HL-60 (cell line): ENCODE measurements around the gene GJC1.

ENCODE experiments used
- DNase-seq, 2 experiments: peaks; one replicate each; pipeline ENCODE4 v3.0.0-alpha.2; 2010 to 2020; ENCODE audit warnings: low read depth in 1 of 2, low spot score in 1 of 2
- H3K27ac ChIP-seq: fragments of 250-450 bp; sonication (Bioruptor Pico); replicated peaks from 2 replicates; pipeline ENCODE4 v1.5.1; 2020; ENCODE audit warnings: mild to moderate bottlenecking, moderate library complexity
- H3K27me3 ChIP-seq: fragments of 250-450 bp; sonication (Bioruptor Pico); 2 replicates; pipeline ENCODE4 v1.5.1; 2021; ENCODE audit warnings: mild to moderate bottlenecking, moderate library complexity; ENCODE audit not compliant: insufficient read depth, poor library complexity, severe bottlenecking
- H3K4me3 ChIP-seq: replicated peaks from 2 replicates; pipeline ENCODE4 v1.5.1; 2011; ENCODE audit warnings: mild to moderate bottlenecking, control low read depth, low read length; ENCODE audit not compliant: insufficient read depth
- GABPA ChIP-seq: IDR thresholded peaks from 2 replicates; pipeline ENCODE4 v1.6.1; 2012; ENCODE audit warnings: low read depth
- POLR2AphosphoS5 ChIP-seq: IDR thresholded peaks from 2 replicates; pipeline ENCODE4 v1.6.1; 2012; ENCODE audit warnings: low read depth
- SPI1 ChIP-seq: IDR thresholded peaks from 2 replicates; pipeline ENCODE4 v1.6.1; 2012; ENCODE audit warnings: low read depth, mild to moderate bottlenecking, borderline replicate concordance
- TF ChIP-seq, protein P1 (sequence below): IDR thresholded peaks from one replicate; pipeline ENCODE4 v1.5.1; 2011; ENCODE audit warnings: low read length, control low read depth, inconsistent platforms; ENCODE audit not compliant: insufficient read depth
- TF ChIP-seq, protein P2 (sequence below): IDR thresholded peaks from 2 replicates; pipeline ENCODE4 v1.6.1; 2012; ENCODE audit warnings: low read depth; ENCODE audit not compliant: insufficient replicate concordance

GJC1 gene

DNA sequence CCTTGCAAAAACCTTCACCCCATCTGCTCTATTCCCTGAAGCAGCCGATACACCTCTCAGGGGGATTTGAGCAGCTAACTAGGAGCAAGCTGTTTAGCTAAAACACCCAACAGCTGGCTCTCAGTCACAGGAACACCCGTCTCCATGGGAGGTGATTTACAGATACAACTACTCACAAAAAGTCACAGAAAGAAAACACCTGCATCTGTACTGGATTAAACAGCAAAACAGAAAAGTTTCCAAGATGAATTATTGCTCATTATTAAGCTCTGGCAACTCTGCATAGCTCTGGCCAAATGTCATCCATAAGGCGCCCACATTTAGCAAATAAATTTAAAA is 22.3 kb downstream of the GJC1 start:
- Histone ChIP-seq H3K4me3 (no peak overlapping the region), H3K27me3 (peaks cover 15% of the 10 kb centered on the region), H3K27ac (no peak overlapping the region)
- no peak for DNase-seq
- no peak for TF ChIP-seq SPI1
- no peak for TF ChIP-seq POLR2AphosphoS5
- TF ChIP-seq, protein P1, sequence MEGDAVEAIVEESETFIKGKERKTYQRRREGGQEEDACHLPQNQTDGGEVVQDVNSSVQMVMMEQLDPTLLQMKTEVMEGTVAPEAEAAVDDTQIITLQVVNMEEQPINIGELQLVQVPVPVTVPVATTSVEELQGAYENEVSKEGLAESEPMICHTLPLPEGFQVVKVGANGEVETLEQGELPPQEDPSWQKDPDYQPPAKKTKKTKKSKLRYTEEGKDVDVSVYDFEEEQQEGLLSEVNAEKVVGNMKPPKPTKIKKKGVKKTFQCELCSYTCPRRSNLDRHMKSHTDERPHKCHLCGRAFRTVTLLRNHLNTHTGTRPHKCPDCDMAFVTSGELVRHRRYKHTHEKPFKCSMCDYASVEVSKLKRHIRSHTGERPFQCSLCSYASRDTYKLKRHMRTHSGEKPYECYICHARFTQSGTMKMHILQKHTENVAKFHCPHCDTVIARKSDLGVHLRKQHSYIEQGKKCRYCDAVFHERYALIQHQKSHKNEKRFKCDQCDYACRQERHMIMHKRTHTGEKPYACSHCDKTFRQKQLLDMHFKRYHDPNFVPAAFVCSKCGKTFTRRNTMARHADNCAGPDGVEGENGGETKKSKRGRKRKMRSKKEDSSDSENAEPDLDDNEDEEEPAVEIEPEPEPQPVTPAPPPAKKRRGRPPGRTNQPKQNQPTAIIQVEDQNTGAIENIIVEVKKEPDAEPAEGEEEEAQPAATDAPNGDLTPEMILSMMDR = no peak

DNA sequence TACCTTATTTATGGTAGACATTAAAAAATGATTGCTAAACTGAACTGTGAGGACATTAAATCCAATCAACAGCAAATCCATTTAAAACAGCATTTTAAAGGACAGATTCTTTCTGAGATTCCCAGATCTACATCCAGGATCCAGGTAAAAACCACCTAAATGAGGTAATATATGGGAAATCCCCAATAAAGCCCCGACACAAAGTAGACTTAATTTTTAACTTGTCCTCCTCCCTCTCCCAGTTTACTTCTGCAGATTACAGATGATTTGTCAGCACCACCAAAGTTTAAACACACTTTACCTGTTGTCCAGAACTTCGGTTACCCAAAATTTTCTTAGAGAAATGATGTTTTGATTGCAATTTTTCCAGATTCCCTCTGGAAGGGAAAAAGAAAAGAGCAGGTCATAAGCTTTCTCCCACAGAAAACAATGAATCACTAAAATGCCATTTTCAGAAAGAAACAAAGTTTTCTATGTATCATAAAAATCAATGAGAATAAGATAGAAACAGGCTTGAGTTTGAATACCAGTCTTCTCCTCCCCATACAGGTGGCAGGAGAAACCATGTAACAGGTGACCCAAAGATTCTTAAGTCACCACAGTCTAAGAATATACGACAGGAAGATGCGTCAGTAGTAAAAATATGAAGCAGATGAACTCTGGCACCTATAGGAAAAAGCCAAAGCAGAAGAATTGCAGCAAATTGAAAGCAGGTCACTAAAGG is 22.8 kb downstream of the GJC1 start:
- Histone ChIP-seq H3K27ac (no peak overlapping the region), H3K27me3 (peaks cover 15% of the 10 kb centered on the region), H3K4me3 (no peak overlapping the region)
- DNase-seq = no peak
- TF ChIP-seq, protein P1 = no peak
- TF ChIP-seq, protein P2, sequence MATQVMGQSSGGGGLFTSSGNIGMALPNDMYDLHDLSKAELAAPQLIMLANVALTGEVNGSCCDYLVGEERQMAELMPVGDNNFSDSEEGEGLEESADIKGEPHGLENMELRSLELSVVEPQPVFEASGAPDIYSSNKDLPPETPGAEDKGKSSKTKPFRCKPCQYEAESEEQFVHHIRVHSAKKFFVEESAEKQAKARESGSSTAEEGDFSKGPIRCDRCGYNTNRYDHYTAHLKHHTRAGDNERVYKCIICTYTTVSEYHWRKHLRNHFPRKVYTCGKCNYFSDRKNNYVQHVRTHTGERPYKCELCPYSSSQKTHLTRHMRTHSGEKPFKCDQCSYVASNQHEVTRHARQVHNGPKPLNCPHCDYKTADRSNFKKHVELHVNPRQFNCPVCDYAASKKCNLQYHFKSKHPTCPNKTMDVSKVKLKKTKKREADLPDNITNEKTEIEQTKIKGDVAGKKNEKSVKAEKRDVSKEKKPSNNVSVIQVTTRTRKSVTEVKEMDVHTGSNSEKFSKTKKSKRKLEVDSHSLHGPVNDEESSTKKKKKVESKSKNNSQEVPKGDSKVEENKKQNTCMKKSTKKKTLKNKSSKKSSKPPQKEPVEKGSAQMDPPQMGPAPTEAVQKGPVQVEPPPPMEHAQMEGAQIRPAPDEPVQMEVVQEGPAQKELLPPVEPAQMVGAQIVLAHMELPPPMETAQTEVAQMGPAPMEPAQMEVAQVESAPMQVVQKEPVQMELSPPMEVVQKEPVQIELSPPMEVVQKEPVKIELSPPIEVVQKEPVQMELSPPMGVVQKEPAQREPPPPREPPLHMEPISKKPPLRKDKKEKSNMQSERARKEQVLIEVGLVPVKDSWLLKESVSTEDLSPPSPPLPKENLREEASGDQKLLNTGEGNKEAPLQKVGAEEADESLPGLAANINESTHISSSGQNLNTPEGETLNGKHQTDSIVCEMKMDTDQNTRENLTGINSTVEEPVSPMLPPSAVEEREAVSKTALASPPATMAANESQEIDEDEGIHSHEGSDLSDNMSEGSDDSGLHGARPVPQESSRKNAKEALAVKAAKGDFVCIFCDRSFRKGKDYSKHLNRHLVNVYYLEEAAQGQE = no peak

DNA sequence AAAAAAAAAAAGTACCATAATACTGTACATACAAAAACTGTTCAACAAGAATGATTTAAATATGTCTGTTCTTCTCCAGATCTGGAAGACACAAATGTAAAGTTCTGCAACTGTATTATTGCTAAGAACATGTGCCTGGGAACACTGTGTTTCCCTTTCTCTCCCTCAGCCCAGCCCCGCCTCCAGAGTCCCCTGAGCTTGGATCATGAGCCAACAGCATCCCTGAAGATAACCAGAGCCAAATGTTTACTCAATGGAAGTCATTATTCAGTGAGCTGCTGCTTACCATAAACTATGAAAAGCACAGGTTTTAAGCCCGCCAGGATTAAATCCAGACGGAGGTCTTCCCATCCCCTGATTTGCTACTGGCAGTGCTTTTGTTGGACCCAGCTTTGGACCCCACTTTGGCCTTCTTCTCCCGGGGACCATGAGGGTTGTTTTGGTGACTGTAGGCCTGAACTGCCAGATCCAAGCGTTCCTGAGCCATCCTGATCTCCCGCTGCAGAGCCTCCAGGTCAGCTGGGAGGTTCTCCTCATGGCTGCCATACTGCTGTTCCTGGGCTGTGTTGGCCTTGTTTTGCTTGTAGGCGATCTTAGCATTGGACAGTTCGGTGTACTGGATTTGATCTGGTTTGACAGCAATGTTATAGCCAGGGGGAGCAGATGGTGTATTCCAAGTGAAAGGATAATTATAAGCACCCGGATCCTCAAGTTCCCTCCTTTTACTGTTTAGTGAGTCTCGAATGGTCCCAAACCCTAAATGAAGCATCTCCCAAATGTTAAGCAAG is 25.6 kb downstream of the GJC1 start:
- peaks cover 15% of the 10 kb centered on the region for H3K27me3 ChIP-seq
- TF ChIP-seq SPI1 = no peak
- TF ChIP-seq, protein P1 = no peak
- no peak for TF ChIP-seq GABPA
- TF ChIP-seq, protein P2 = no peak
- TF ChIP-seq POLR2AphosphoS5 = no peak
- no peak overlapping the region for H3K4me3 ChIP-seq
- H3K27ac ChIP-seq = no peak overlapping the region
- DNase-seq = no peak
